ENCODE data around the gene GPR107. TPM values are rescaled to one million over a fixed set of nuclear protein-coding genes. Genes with fewer than 3 reads are reported as not detected.

The GPR107 gene
- total and polyA plus RNA-seq, 2 donors (not counting 1 experiment from before 2014, with no cell fraction given) = 10.4 to 28.1 TPM

- DNase-seq = no peak
- CTCF ChIA-PET = no interaction called here
- Histone ChIP-seq H3K9ac (ENCODE audit: low read length) (no peak overlapping the region), H3K79me2 (ENCODE audit: control insufficient read depth, insufficient read depth, low read length) (no peaks in the 10 kb centered on the region), H3K27ac (ENCODE audit: low read length in 2 of 2) (no peak overlapping the region), H3K27me3 (replicated peaks in 1 of 4; ENCODE audit: control extremely low read depth in 1 of 4, control insufficient read depth in 3 of 4, insufficient read depth in 4 of 4, low read length in 3 of 4) (no peaks in the 10 kb centered on the region), H3K4me2 (replicated peaks; ENCODE audit: low read depth, low read length, poor library complexity, severe bottlenecking) (no peak overlapping the region), H3K4me1 (ENCODE audit: control insufficient read depth in 2 of 2, insufficient read depth in 2 of 2, low read length in 2 of 2) (no peaks in the 10 kb centered on the region), H3K9me3 (ENCODE audit: control extremely low read depth in 1 of 3, control insufficient read depth in 2 of 3, insufficient read depth in 1 of 3, low read length in 2 of 3) (no peaks in the 10 kb centered on the region), H3K4me3 (ENCODE audit: control extremely low read depth in 1 of 5, extremely low read depth in 1 of 5, insufficient read depth in 1 of 5, low read depth in 2 of 5, low read length in 4 of 5) (no peak overlapping the region), H4K20me1 (ENCODE audit: control insufficient read depth, insufficient read depth, low read length, poor library complexity, severe bottlenecking) (no peaks in the 10 kb centered on the region), H3K36me3 (replicated peaks in 1 of 2; ENCODE audit: control extremely low read depth in 1 of 2, control insufficient read depth in 1 of 2, extremely low read depth in 1 of 2, insufficient read depth in 2 of 2, low read length in 1 of 2) (no peaks in the 10 kb centered on the region), H2AFZ (ENCODE audit: insufficient read depth, low read depth, low read length, poor library complexity, severe bottlenecking) (no peak overlapping the region)
- POLR2A ChIA-PET = no interaction called here
- intact Hi-C loops (cut with micrococcal nuclease) = no loop called here
- WGBS (ENCODE audit: insufficient coverage) = 91% methylated on average over 33 of the region's 33 CpGs
- Mint-ChIP-seq H3K27ac (no peak overlapping the region), H3K4me1 (no peaks in the 10 kb centered on the region), H3K4me3 (no peak overlapping the region), H3K27me3 (peaks cover 10% of the 10 kb centered on the region), H3K9me3 (ENCODE audit: insufficient read depth) (no peaks in the 10 kb centered on the region)
- no peak for TF ChIP-seq CTCF (IDR thresholded peaks at IDR 0.05)
- no peak for TF ChIP-seq EZH2 (IDR thresholded peaks at IDR 0.05; ENCODE audit: borderline replicate concordance, insufficient read depth, low read depth, low read length, poor library complexity, severe bottlenecking)
- no peak for ATAC-seq (ENCODE audit: low read depth)
Observed at GRCh38 chr9:130181678-130182380, 128.1 kb downstream of the GPR107 start.

GRCh38 chr9:130182381-130182909 lies 128.7 kb downstream of the GPR107 start:
- H3K4me3 ChIP-seq (ENCODE audit: control extremely low read depth in 1 of 5, extremely low read depth in 1 of 5, insufficient read depth in 1 of 5, low read depth in 2 of 5, low read length in 4 of 5) = no peak overlapping the region
- no peak overlapping the region for H3K4me2 ChIP-seq (replicated peaks; ENCODE audit: low read depth, low read length, poor library complexity, severe bottlenecking)
- H3K79me2 ChIP-seq (ENCODE audit: control insufficient read depth, insufficient read depth, low read length) = no peaks in the 10 kb centered on the region
- H2AFZ ChIP-seq (ENCODE audit: insufficient read depth, low read depth, low read length, poor library complexity, severe bottlenecking) = no peak overlapping the region
- no peak for DNase-seq
- peaks cover 10% of the 10 kb centered on the region for H3K27me3 Mint-ChIP-seq
- ChIA-PET POLR2A (no interaction called here), CTCF (no interaction called here)
- H3K9me3 ChIP-seq (ENCODE audit: control extremely low read depth in 1 of 3, control insufficient read depth in 2 of 3, insufficient read depth in 1 of 3, low read length in 2 of 3) = no peaks in the 10 kb centered on the region
- no peaks in the 10 kb centered on the region for H3K36me3 ChIP-seq (replicated peaks in 1 of 2; ENCODE audit: control extremely low read depth in 1 of 2, control insufficient read depth in 1 of 2, extremely low read depth in 1 of 2, insufficient read depth in 2 of 2, low read length in 1 of 2)
- intact Hi-C loops (cut with micrococcal nuclease) = no loop called here
- no peaks in the 10 kb centered on the region for H3K4me1 Mint-ChIP-seq
- H3K27ac ChIP-seq (ENCODE audit: low read length in 2 of 2) = no peak overlapping the region
- no peak for ATAC-seq (ENCODE audit: low read depth)
- no peak for TF ChIP-seq CTCF (IDR thresholded peaks at IDR 0.05)
- no peak for TF ChIP-seq EZH2 (IDR thresholded peaks at IDR 0.05; ENCODE audit: borderline replicate concordance, insufficient read depth, low read depth, low read length, poor library complexity, severe bottlenecking)
- H3K4me1 ChIP-seq (ENCODE audit: control insufficient read depth in 2 of 2, insufficient read depth in 2 of 2, low read length in 2 of 2) = no peaks in the 10 kb centered on the region
- H3K9ac ChIP-seq (ENCODE audit: low read length) = no peak overlapping the region
- H4K20me1 ChIP-seq (ENCODE audit: control insufficient read depth, insufficient read depth, low read length, poor library complexity, severe bottlenecking) = no peaks in the 10 kb centered on the region
- WGBS (ENCODE audit: insufficient coverage) = 96% methylated on average over 15 of the region's 17 CpGs
- no peak overlapping the region for H3K27ac Mint-ChIP-seq
- no peaks in the 10 kb centered on the region for H3K9me3 Mint-ChIP-seq (ENCODE audit: insufficient read depth)
- H3K27me3 ChIP-seq (replicated peaks in 1 of 4; ENCODE audit: control extremely low read depth in 1 of 4, control insufficient read depth in 3 of 4, insufficient read depth in 4 of 4, low read length in 3 of 4) = no peaks in the 10 kb centered on the region
- no peak overlapping the region for H3K4me3 Mint-ChIP-seq
